ENCODE measurements around the gene ECEL1.
"Not testable (repeated sequence)": the region's sequence is repeated elsewhere in the genome, so short reads cannot be mapped to it uniquely, and the experiment has no call there.

ECEL1 gene

DNA sequence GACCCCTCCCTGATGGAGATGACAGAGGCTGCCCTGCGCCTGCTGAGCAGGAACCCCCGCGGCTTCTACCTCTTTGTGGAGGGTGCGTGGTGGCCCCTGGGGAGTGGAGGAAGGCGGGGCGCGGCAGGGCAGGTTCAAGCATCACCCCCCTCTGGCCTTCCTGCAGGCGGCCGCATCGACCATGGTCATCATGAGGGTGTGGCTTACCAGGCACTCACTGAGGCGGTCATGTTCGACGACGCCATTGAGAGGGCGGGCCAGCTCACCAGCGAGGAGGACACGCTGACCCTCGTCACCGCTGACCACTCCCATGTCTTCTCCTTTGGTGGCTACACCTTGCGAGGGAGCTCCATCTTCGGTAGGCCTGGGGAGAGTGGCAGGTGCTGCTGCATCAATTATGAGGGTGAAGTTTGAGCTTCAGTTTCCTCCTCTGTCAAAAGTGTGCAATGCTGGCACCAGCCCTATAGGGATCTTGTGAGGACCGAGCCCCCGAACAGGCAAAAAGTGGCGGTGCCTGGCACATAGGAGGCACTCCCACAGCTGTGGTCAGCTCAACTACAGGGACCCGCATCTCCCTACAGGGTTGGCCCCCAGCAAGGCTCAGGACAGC lies 29.5 kb downstream of the ECEL1 start:
- no peak for DNase-seq

- DNase-seq: no peak
These were observed 30.3 kb downstream of the ECEL1 start for GRCh38 chr2:232457121-232458011.

DNA sequence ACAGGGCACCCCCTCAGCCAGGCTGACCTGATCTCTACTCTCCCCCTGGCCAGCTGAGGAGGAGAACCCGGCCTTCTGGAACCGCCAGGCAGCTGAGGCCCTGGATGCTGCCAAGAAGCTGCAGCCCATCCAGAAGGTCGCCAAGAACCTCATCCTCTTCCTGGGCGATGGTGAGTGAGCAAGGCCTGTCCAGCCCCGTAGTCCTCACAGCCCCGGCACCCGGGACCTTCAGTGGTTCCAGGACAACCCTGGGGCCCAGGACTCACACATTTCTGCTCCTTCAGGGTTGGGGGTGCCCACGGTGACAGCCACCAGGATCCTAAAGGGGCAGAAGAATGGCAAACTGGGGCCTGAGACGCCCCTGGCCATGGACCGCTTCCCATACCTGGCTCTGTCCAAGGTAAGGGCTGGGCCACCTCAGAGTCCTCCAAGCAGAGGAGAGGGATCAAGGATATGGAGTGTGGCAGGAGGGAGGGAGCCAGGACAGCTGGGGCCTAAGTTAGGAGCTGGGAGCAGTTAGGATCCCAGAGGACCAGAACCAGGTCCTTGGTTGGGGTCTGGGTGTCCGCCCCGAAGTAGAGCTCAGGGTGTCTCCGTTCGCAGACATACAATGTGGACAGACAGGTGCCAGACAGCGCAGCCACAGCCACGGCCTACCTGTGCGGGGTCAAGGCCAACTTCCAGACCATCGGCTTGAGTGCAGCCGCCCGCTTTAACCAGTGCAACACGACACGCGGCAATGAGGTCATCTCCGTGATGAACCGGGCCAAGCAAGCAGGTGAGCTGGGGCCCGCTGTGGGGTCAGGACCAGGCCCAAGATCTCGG lies 31.1 kb downstream of the ECEL1 start:
- no peak for DNase-seq

DNA sequence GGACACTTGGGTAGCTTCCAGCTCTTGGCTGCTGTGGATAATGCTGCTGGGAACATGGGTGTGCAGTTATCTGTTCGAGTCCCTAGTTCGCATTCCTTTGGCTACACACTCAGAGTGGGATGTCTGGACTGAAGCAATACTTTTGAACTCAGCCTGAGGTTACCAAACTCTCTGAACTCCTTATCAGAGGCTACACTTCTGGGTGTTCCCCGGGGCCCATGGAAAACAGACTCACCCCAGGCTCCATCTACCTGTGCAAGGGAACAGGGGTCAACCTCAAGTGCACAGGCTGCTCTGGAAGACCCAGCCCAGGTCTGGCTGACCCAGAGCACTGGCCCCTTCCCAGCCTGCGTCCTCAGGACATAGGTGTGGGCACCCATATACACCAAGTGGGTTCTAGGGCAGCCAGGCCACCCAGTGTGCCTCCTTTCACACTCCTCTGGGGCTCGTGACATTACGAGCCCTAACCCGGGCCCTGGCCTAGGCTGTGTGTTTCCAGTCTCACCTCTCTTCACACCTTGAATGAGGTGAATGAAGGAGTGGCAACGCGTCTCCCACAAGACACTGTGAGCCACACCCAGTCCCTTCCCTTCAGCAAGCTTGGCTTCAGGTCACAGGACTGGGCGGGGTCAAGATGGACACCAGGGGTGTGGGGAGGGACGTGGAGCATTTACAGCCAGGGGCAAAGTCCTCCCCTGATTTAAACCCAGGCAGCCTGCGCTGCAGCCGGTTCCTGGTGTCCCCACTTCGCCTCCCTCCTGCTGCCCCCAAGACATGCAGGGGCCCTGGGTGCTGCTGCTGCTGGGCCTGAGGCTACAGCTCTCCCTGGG lies 32.0 kb downstream of the ECEL1 start, which contains the start of gene ALPI:
Gene ALPI, plus strand, starts transcription at position 728 of the 830 bp plus-strand sequence. Its CDS starts 47 bp downstream, at position 775.
- DNase-seq: no peak

DNA sequence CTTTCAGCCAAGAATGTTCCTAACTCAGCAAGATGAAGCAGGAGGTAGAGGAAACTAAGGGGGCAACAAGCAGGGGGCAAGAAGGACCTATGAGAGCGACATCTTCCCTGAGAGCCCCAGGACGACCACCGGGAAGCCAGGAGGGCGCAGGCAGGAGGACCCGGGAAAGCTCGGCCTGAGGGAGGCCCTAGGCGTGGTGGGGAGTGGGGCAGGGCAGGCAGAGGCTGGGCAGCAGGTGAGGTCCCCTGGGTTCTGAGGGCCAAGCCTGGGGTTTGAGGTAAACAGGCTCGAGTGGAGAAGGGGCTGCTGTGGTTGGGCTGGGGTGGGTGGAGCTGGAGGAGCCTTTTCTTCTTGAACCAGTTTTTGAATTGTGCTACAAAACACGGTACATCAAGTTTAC lies 33.0 kb downstream of the ECEL1 start:
- DNase-seq: no peak

- not testable (repeated sequence) for DNase-seq
These were observed 36.0 kb downstream of the ECEL1 start for GRCh38 chr2:232451645-232452044.

GRCh38 chr2:232449964-232450363 lies 37.7 kb downstream of the ECEL1 start:
- no peak for DNase-seq

DNA sequence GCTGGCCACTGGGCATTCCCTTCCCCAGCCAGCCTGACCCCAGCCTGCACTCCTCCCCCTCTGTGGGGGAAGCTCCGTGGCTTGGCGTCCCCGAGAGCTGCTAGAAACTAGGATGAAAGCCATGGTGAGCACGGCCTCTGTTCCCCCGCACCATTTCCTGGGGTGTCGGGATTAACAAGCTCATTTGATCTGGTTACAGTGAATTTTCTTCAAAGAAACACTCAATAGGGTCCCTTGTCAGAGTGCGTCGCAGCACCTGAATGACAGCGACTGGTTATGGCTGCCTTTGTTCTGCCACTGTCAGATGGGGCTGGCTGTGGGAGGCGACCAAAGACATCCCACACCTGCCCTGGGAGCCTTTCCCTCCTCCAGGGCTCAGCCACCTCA lies 39.3 kb downstream of the ECEL1 start:
- DNase-seq: no peak

DNA sequence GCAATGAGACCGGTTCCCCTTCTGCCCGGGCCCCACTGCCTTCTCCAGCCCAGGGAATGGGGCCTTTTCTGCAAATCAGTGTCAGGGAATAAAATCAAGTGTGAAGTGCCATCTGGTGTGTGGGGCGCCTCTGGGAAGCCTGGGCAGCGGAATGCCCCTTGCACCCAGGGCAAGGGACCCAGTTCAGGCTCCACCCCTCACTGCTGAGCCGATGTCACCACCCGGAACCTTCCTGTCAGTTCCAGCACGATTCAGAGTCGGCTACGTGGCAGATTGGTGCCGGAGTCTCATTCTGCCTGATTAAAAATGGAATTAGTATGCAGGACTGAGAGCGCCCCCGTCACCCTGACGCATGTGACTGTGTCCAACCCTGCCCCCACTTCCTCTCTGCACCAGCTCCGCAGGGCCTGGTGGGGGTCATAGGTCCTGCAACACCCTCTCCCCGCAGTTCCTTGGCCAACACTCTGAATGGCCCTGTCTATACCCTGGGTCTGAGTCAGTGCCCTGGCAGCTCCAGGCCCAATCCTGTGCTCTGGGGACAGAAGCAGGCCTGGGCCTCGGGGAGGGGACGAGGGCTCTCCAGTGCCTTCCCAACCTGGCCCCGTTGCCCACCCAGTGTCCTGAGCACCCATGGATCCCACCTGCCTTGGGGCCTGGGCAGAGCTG lies 39.9 kb downstream of the ECEL1 start:
- DNase-seq: no peak

DNA sequence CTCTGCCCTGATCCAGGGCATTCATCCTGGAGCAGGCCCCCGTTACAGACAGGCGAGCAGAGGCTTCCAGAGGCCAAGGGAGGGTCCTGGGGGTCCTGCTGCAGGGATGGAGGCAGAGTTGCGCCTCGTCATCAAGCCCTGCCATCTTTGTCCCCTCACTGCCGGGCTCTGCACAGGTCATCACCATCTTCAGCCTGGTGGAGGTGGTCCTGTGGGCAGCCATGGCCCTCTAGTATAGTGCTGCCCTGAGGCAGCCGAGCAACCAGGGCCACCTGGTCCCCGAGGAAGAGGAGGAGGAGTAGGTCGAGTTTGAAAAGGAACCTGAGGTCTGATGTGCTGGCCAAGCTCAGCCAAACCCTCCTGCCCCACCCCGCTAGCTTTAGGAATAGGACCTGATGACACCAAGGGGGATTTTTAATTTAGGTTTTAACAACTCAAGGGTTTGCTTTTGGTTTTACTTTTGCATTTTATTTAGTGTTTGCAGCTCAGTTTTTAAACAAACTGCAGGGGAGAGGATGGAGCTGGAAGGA lies 40.5 kb downstream of the ECEL1 start:
- DNase-seq: no peak

- not testable (repeated sequence) for DNase-seq
These were observed 41.3 kb downstream of the ECEL1 start for GRCh38 chr2:232446266-232446777.

DNA sequence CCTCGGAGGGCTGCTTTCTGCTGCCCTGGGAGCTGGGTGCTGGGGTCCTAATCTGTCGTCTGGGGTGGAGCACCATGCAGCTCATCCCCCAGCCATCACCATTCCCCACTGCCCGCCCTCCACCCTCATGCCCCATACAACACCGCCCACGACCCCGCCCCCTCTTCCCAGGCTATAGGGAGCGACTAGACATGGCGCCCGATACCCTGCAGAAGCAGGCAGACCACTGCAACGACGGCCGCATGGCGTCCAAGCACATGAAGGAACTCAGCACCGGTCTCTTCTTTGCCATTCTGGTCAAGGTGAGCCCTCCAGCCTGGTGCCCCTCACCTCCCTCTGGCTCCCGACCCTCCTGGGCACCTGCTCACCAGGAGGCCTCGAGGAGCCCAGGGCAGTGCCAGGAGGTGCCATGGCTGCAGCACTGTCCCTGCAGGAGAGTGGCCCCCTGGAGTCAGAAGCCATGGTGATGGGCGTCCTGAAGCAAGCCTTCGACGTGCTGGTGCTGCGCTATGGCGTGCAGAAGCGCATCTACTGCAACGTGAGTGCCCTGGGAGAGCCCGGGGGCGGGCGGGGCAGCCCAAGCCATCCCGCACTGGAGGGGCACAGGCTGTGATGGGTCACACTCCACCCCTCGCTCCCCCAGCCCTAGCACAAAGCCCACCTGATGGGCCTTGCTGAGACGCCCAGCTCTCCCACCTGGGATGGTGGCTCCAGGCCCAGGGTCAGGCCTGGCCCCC lies 42.3 kb downstream of the ECEL1 start:
- not testable (repeated sequence) for DNase-seq

DNA sequence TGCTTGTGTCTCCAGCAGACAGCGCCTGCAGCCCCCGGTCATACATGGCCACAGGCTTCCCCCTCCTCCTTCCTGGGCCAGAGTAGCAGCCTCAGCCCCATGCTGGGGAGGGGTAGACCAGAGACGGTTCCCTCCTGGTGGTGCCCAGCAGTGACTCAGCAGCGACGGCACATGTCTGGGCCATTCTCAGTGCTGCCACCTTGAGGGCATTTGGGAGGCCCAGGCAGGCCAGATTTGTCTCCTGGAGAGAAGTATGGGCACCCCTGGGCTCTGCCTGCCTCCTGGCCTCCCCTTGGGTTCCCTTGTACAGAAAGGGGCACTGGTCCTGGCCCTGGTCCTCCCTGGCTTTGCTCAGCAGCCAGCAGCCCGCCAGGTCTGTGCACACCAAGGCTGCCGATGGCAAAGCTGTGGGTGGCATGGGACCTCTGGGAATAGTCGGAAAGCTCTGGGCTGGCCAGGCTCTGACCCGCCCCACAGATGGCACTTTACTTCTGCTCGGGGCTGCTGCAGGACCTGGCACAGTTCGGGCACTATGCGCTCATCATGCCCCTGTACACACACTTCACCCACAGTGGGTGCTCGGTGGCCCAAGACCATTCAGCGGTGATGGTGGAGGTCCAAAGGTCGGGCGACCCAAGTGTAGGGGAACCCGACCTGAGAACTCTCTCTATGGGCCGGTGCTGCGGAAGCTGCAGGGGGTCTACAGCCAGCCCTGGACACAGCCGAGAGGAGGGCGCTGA lies 43.1 kb downstream of the ECEL1 start:
- DNase-seq: no peak

DNA sequence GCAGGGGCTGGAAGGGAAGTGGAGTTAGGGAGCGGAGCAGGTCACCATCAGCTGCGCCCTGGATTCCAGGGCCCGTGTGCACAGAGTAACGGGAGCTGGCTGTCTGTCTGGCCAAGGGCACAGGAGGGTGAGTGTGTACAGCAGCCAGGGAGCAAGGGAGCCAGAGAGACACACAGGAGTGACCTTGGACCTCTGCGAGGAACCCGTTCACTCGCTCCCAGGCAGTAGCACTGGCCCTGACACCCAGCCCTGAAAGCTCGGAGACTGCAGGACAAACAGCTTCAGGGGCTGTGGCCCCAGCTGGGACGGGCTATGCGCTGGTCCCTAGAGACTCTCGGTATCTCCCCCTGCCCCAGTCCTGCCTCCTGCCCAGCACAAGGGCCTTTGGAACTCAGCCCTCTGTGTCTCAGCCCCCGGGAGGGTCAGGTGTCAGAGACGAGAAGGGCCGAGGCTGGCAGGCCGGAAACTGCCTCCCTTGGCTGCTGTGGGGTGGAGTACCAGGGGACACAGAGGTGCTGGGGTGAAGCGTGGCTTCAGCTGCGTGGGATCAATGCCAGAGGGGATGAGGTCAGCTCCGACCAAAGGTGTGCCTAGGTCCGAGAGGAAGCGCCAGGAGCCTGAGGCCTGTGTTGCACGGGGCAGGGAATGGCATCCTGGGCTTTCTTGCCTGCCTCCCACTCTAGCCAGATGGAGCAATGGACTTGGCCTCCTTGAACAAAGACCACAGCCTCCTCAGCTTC lies 43.8 kb downstream of the ECEL1 start:
- DNase-seq: not testable (repeated sequence)

GRCh38 chr2:232443047-232443446 lies 44.6 kb downstream of the ECEL1 start:
- not testable (repeated sequence) for DNase-seq

DNA sequence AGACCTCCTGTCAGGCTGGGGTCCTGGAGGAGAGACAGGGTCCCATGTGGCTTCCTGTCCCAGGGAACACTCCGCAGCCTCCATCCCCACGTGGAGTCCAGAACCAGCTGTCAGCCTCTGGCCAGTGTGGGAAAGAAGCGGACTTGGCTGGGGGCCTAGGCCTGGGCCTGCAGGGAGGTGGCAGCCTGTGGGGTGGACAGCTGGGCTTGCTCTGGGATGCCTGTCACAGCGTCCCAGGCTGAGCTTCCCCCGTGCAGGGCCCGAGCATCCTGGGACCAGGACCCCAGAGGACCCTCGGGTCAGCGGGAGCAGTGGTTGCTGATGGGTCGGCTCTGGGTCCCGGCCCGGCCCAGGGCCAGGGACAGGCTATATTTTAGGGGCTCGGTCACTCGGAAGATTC lies 45.2 kb downstream of the ECEL1 start:
- DNase-seq: not testable (repeated sequence)

DNA sequence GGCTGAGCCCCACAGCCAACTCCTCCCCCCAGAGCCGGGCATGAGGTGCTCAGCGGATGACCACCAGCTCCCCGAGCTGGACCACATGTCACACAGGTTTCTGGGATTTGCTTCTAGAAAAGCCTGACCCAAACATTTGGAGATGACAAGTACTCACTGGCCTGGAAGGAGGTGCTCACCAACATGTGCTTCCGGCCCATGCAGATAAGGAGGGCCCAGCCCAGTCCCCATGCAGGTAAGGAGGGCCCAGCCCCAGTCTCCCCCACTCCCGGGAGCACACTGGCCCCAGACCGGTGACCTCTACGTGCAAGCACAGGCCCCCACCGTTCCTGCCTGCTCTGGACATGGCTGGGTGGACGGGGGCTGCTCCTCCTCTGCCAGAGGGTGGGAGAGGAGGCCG lies 45.7 kb downstream of the ECEL1 start:
- not testable (repeated sequence) for DNase-seq

DNA sequence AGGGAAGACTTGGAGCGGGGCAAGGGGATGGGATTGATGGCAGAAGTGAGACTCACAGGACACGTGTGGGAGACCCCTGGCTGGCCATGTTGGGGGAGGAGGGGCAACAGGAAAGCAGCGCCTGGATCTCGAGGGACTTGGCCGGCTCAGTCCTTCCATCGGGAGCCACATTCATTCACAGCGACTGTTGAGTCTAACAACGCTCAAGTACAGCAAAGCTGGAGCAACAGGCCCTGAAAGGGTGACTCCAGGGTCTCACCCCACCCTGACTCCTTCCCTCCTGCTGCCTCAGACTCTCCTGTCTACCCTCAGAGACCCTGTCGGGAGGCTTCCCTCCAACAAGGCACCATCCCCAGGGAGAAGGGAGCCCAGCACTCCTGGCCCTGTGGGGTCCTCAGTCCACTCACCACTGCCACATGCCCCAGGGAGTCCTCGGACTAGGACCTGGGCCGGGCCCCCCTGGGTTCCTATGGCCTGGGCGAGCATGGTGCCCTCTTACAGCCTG lies 46.4 kb downstream of the ECEL1 start:
- no peak for DNase-seq
